GM12878 (cell line): ENCODE results near the gene CNNM2.

ENCODE experiments used
- CTCF ChIP-seq, 3 experiments: IDR thresholded peaks in 2 of 3; conservative IDR thresholded peaks in 1 of 3; 2 replicates each; pipeline ENCODE4 v1.5.1; 2011; ENCODE audit warnings: low read depth in 3 of 3, low read length in 3 of 3, mild to moderate bottlenecking in 3 of 3, control low read depth in 2 of 3, moderate library complexity in 2 of 3, inconsistent platforms in 1 of 3, mixed read lengths in 1 of 3; ENCODE audit not compliant: control insufficient read depth in 2 of 3, insufficient read depth in 1 of 3; ENCODE audit errors: extremely low read depth in 1 of 3
- FOXK2 ChIP-seq: fragments of 450-650 bp; IDR thresholded peaks from 2 replicates; pipeline ENCODE4 v1.6.1; 2017; ENCODE audit warnings: mild to moderate bottlenecking, moderate library complexity
- MAX ChIP-seq: IDR thresholded peaks from 2 replicates; pipeline ENCODE4 v1.6.1; 2012; ENCODE audit warnings: low read depth, low read length, improper control_type of control experiment
- MXI1 ChIP-seq: fragments of 150-350 bp; IDR thresholded peaks from 2 replicates; pipeline ENCODE4 v1.6.1; 2011; ENCODE audit warnings: low read depth, mild to moderate bottlenecking, inconsistent platforms, low read length, improper control_type of control experiment
- POLR2A ChIP-seq: IDR thresholded peaks from 2 replicates; pipeline ENCODE4 v1.6.1; 2011; ENCODE audit warnings: low read depth, mild to moderate bottlenecking, low read length
- SRF ChIP-seq, 2 experiments: IDR thresholded peaks; 2 replicates each; pipeline ENCODE4 v1.6.1; 2011; ENCODE audit warnings: low read depth in 2 of 2, low read length in 2 of 2, mild to moderate bottlenecking in 1 of 2, moderate library complexity in 1 of 2
- SUZ12 ChIP-seq: fragments of 200-600 bp; sonication (generic); IDR thresholded peaks from one replicate; pipeline ENCODE4 v1.6.1; 2018; ENCODE audit warnings: antibody characterized with exemption, mild to moderate bottlenecking; ENCODE audit not compliant: unreplicated experiment

- no peak for TF ChIP-seq SUZ12
- no peak for TF ChIP-seq CTCF (IDR thresholded peaks at IDR 0.05 in 2 of 3, conservative IDR thresholded peaks at IDR 0.05 in 1 of 3; ENCODE audit: control insufficient read depth in 2 of 3, extremely low read depth in 1 of 3, insufficient read depth in 1 of 3, low read depth in 3 of 3, low read length in 3 of 3)
- no peak for TF ChIP-seq POLR2A
- TF ChIP-seq SRF (IDR thresholded peaks at IDR 0.05; ENCODE audit: low read depth in 2 of 2, low read length in 2 of 2): no peak
- no peak for TF ChIP-seq FOXK2
- TF ChIP-seq MXI1: no peak
- TF ChIP-seq MAX: no peak
These were observed 126.9 kb downstream of the CNNM2 start for GRCh38 chr10:103044942-103045489.
